ENCODE results near the gene ADAMTSL1.

Gene ADAMTSL1

GRCh38 chr9:18893046-18893445 lies 419.1 kb downstream of the ADAMTSL1 start:
- no peak for DNase-seq (ENCODE audit: low read depth in 1 of 2, low spot score in 1 of 2)

- no peak for DNase-seq (ENCODE audit: low read depth in 1 of 2, low spot score in 1 of 2)
These were observed 419.5 kb downstream of the ADAMTSL1 start for GRCh38 chr9:18893491-18893890.

- DNase-seq (ENCODE audit: low read depth in 1 of 2, low spot score in 1 of 2), result no peak
These were observed 422.1 kb downstream of the ADAMTSL1 start for GRCh38 chr9:18896004-18896403.

- DNase-seq (ENCODE audit: low read depth in 1 of 2, low spot score in 1 of 2), result no peak
These were observed 422.7 kb downstream of the ADAMTSL1 start for GRCh38 chr9:18896531-18897179.

GRCh38 chr9:18903450-18903849 lies 429.5 kb downstream of the ADAMTSL1 start:
- DNase-seq (ENCODE audit: low read depth in 1 of 2, low spot score in 1 of 2), result no peak

- no peak for DNase-seq (ENCODE audit: low read depth in 1 of 2, low spot score in 1 of 2)
These were observed 431.3 kb downstream of the ADAMTSL1 start for GRCh38 chr9:18905028-18905882.

- DNase-seq (ENCODE audit: low read depth in 1 of 2, low spot score in 1 of 2), result no peak
These were observed 432.1 kb downstream of the ADAMTSL1 start for GRCh38 chr9:18905883-18906629.

GRCh38 chr9:18906656-18907395 lies 432.9 kb downstream of the ADAMTSL1 start:
- no peak for DNase-seq (ENCODE audit: low read depth in 1 of 2, low spot score in 1 of 2)

GRCh38 chr9:18907927-18908625 lies 434.1 kb downstream of the ADAMTSL1 start:
- DNase-seq (ENCODE audit: low read depth in 1 of 2, low spot score in 1 of 2), result no peak

GRCh38 chr9:18909140-18910018 lies 435.4 kb downstream of the ADAMTSL1 start:
- no peak for DNase-seq (ENCODE audit: low read depth in 1 of 2, low spot score in 1 of 2)

- no peak for DNase-seq (ENCODE audit: low read depth in 1 of 2, low spot score in 1 of 2)
These were observed 436.5 kb downstream of the ADAMTSL1 start for GRCh38 chr9:18910435-18910834.

GRCh38 chr9:18910916-18911315 lies 437.0 kb downstream of the ADAMTSL1 start:
- DNase-seq (ENCODE audit: low read depth in 1 of 2, low spot score in 1 of 2), result no peak

GRCh38 chr9:18911714-18912342 lies 437.9 kb downstream of the ADAMTSL1 start:
- no peak for DNase-seq (ENCODE audit: low read depth in 1 of 2, low spot score in 1 of 2)

GRCh38 chr9:18920141-18921084 lies 446.5 kb downstream of the ADAMTSL1 start:
- no peak for DNase-seq (ENCODE audit: low read depth in 1 of 2, low spot score in 1 of 2)

GRCh38 chr9:18921366-18922075 lies 447.6 kb downstream of the ADAMTSL1 start:
- DNase-seq (ENCODE audit: low read depth in 1 of 2, low spot score in 1 of 2), result no peak

- DNase-seq (ENCODE audit: low read depth in 1 of 2, low spot score in 1 of 2), result no peak
These were observed 448.4 kb downstream of the ADAMTSL1 start for GRCh38 chr9:18922161-18922885.

- DNase-seq (ENCODE audit: low read depth in 1 of 2, low spot score in 1 of 2), result no peak
These were observed 449.2 kb downstream of the ADAMTSL1 start for GRCh38 chr9:18923167-18923566.
